ENCODE results near the gene RABAC1.
"Not testable (repeated sequence)": the region's sequence is repeated elsewhere in the genome, so short reads cannot be mapped to it uniquely, and the experiment has no call there.

RABAC1 gene

GRCh38 chr19:41927497-41928192 is 31.5 kb downstream of the RABAC1 start:
- DNase-seq, result peak in 1 of 2 donors; percentile 49

GRCh38 chr19:41926763-41927496 is 32.2 kb downstream of the RABAC1 start:
- DNase-seq, result no peak

- no peak for DNase-seq
Measured at GRCh38 chr19:41926028-41926762, 32.9 kb downstream of the RABAC1 start.

- DNase-seq, result no peak
Measured at GRCh38 chr19:41925208-41926003, 33.7 kb downstream of the RABAC1 start.

- no peak for DNase-seq
Measured at GRCh38 chr19:41924151-41925145, 34.7 kb downstream of the RABAC1 start.

- DNase-seq, result no peak
Measured at GRCh38 chr19:41923045-41923788, 35.9 kb downstream of the RABAC1 start.

- no peak for DNase-seq
Measured at GRCh38 chr19:41922585-41922984, 36.5 kb downstream of the RABAC1 start.

GRCh38 chr19:41921577-41922576 is 37.2 kb downstream of the RABAC1 start:
- DNase-seq, result no peak

- no peak for DNase-seq
Measured at GRCh38 chr19:41920882-41921576, 38.1 kb downstream of the RABAC1 start.

- DNase-seq, result no peak
Measured at GRCh38 chr19:41919948-41920712, 39.0 kb downstream of the RABAC1 start.

GRCh38 chr19:41918653-41919244 is 40.4 kb downstream of the RABAC1 start:
- DNase-seq, result no peak

GRCh38 chr19:41918095-41918494 is 41.0 kb downstream of the RABAC1 start:
- no peak for DNase-seq

GRCh38 chr19:41917676-41918075 is 41.4 kb downstream of the RABAC1 start:
- DNase-seq, result no peak

GRCh38 chr19:41915776-41916414 is 43.2 kb downstream of the RABAC1 start:
- no peak for DNase-seq

- DNase-seq, result no peak
Measured at GRCh38 chr19:41915021-41915775, 43.9 kb downstream of the RABAC1 start.

- not testable (repeated sequence) for DNase-seq
Measured at GRCh38 chr19:41914424-41914834, 44.7 kb downstream of the RABAC1 start.

Data from CD4-positive, alpha-beta T cell treated with Interleukin-1 beta for 1 hour (primary cell).